ENCODE measurements around the gene PSAP. TPM values are rescaled to one million over a fixed set of nuclear protein-coding genes. Genes with fewer than 3 reads are reported as not detected.

PSAP gene
- total RNA-seq, 1 experiment from 2014 or later, result 565 TPM

- no peak for DNase-seq (ENCODE audit: low spot score)
These were observed 40.9 kb downstream of the PSAP start for GRCh38 chr10:71810048-71810750.

- no peak for DNase-seq (ENCODE audit: low spot score)
These were observed 41.4 kb downstream of the PSAP start for GRCh38 chr10:71809628-71810027.

- DNase-seq (ENCODE audit: low spot score), result no peak
These were observed 43.2 kb downstream of the PSAP start for GRCh38 chr10:71807557-71808510.

GRCh38 chr10:71806704-71807556 lies 44.1 kb downstream of the PSAP start:
- no peak for DNase-seq (ENCODE audit: low spot score)

GRCh38 chr10:71805776-71806703 lies 45.0 kb downstream of the PSAP start:
- no peak for DNase-seq (ENCODE audit: low spot score)

- no peak for DNase-seq (ENCODE audit: low spot score)
These were observed 47.0 kb downstream of the PSAP start for GRCh38 chr10:71804077-71804476.

- DNase-seq (ENCODE audit: low spot score), result no peak
These were observed 48.1 kb downstream of the PSAP start for GRCh38 chr10:71802715-71803488.

- no peak for DNase-seq (ENCODE audit: low spot score)
These were observed 48.8 kb downstream of the PSAP start for GRCh38 chr10:71802235-71802634.

- no peak for DNase-seq (ENCODE audit: low spot score)
These were observed 49.7 kb downstream of the PSAP start for GRCh38 chr10:71801361-71801760.

GRCh38 chr10:71799608-71800453 lies 51.2 kb downstream of the PSAP start:
- peak; percentile 46 for DNase-seq (ENCODE audit: low spot score)

GRCh38 chr10:71799112-71799511 lies 51.9 kb downstream of the PSAP start:
- no peak for DNase-seq (ENCODE audit: low spot score)

- DNase-seq (ENCODE audit: low spot score), result no peak
These were observed 52.8 kb downstream of the PSAP start for GRCh38 chr10:71798308-71798624.

- DNase-seq (ENCODE audit: low spot score), result no peak
These were observed 53.3 kb downstream of the PSAP start for GRCh38 chr10:71797533-71798307.

GRCh38 chr10:71796749-71797405 lies 54.2 kb downstream of the PSAP start:
- no peak for DNase-seq (ENCODE audit: low spot score)

GRCh38 chr10:71795248-71795647 lies 55.8 kb downstream of the PSAP start:
- DNase-seq (ENCODE audit: low spot score), result peak; percentile 48

GRCh38 chr10:71790749-71791440 lies 60.2 kb downstream of the PSAP start:
- DNase-seq (ENCODE audit: low spot score), result no peak

- DNase-seq (ENCODE audit: low spot score), result no peak
These were observed 61.2 kb downstream of the PSAP start for GRCh38 chr10:71789871-71790270.

Measured in HT-29 (cell line).